Right lobe of liver (tissue), 6 donors: Measurements from ENCODE around the gene RHOC. TPM values are rescaled to one million over a fixed set of nuclear protein-coding genes. Genes with fewer than 3 reads are reported as not detected.
A peak's percentile ranks its signal among the peaks of the same experiment; 100 is the strongest.

Experiments used
- ATAC-seq, 4 donors: fragments of 200-7000 bp; cut with Tn5 transposase; one replicate each; pipeline ENCODE4 v1.9.1; 2020; ENCODE audit warnings: mild to moderate bottlenecking in 4 of 4, moderate library complexity in 4 of 4
- DNase-seq, 3 donors: peaks; one replicate each; pipeline ENCODE4 v3.0.0-alpha.2; 2020
- H3K27ac ChIP-seq, 3 donors: fragments of 200-600 bp; one replicate each; pipeline ENCODE4 v1.8.0; 2022
- H3K27me3 ChIP-seq, 2 donors: fragments of 200-600 bp; one replicate each; pipeline ENCODE4 v1.8.0; 2022
- H3K36me3 ChIP-seq, 4 donors: fragments of 200-600 bp; sonication (generic) in 1 of 4; one replicate each; pipeline versions ENCODE4 v1.5.1 to v1.8.0; 2017 to 2022; ENCODE audit warnings: control low read depth in 1 of 4
- H3K4me1 ChIP-seq, 4 donors: fragments of 200-600 bp; sonication (generic) in 1 of 4; one replicate each; pipeline versions ENCODE4 v1.5.1 to v1.8.0; 2017 to 2022; ENCODE audit warnings: control low read depth in 1 of 4
- H3K4me3 ChIP-seq, 3 donors: fragments of 200-600 bp; one replicate each; pipeline ENCODE4 v1.8.0; 2022
- H3K9me3 ChIP-seq, 4 donors: fragments of 200-600 bp; sonication (generic) in 1 of 4; one replicate each; pipeline versions ENCODE4 v1.5.1 to v1.8.0; 2017 to 2022; ENCODE audit warnings: control low read depth in 1 of 4
- POLR2A ChIP-seq: fragments of 450-650 bp; IDR thresholded peaks from one replicate; pipeline ENCODE4 v1.6.1; 2017; ENCODE audit warnings: antibody characterized with exemption, mild to moderate bottlenecking
- WGBS: methylation state at CpG from one replicate; pipeline ENCODE4 v1.1.6; 2018; ENCODE audit warnings: low coverage, low lambda C conversion rate; ENCODE audit not compliant: insufficient coverage; ENCODE audit errors: missing lambda C conversion rate; 5-methylcytosine and 5-hydroxymethylcytosine counted together
- intact Hi-C, 2 donors: fragments of 100-400 bp; cut with DNase I; formaldehyde crosslinking; loops; one replicate each; pipeline versions ENCODE4 v1.11.2 to v1.14.1; 2022
- total RNA-seq, 6 experiments: library from RNA; depleted of rRNA in 2 of 6; stranded (reverse); fragments of >200 nt in 2 of 6; fragmentation: NEBNext Ultra II Directional in 3 of 6; extraction: Animal tissue kit (Norgen Biotek cat#: 25700) in 3 of 6; gene quantifications; one replicate each; pipeline versions ENCODE4 v1.1.0 to v1.2.4, GENCODE V29; 2016 to 2023
- TF ChIP-seq, protein P1 (sequence below), 4 donors: fragments of 200-600 bp in 3 of 4; fragments of 450-650 bp in 1 of 4; IDR thresholded peaks; one replicate each; pipeline versions ENCODE4 v1.5.1 to v1.8.0; 2016 to 2022; ENCODE audit warnings: antibody characterized with exemption in 4 of 4, mild to moderate bottlenecking in 2 of 4
- donor health status: DM: no; HTN: yes; CAD: no.
- donor health status: DM: no; HTN: no; CAD: no.
- donor health status: DM: no; HTN: no; CAD: no.
- donor health status: DM: no; HTN: yes; CAD: no.
- donor health status: DM: no; HTN: yes; CAD: no.

RHOC gene
- total RNA-seq, 6 experiments from 2014 or later: 47.9 to 207 (median 107) TPM

DNA sequence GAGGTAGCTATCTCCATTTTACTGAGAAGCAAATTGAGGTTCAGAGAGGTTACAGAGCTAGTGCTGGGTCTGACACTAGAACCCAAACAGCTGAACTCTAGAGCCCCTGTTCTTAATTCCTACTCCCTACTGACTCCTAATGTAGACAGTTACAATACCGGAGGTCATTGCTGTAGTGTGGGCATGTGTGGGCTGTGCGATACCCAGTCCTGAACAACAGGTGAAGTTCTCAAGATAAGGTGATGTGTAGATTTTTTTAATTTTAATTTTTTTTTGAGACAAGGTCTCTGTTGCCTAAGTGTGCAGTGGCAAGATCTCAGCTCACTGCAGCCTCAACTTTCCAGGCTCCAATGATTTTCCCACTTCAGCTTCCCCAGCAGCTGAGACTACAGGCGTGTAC is 1.6 kb upstream of the RHOC start:
- intact Hi-C loops: loop anchor here in 1 of 2 donors (10.0 kb wide), 2 partner anchors 84 to 204 kb away; partner anchors contain the start of gene WNT2B
- H3K27ac ChIP-seq: no peak overlapping the region
- H3K9me3 ChIP-seq: no peaks in the 10 kb centered on the region
- peaks cover 0 to 26% (median 8%) of the 10 kb centered on the region in 4 donors for H3K4me1 ChIP-seq
- H3K27me3 ChIP-seq: no peaks in the 10 kb centered on the region
- no peaks in the 10 kb centered on the region for H3K36me3 ChIP-seq
- ATAC-seq (no peak), DNase-seq (no peak)
- H3K4me3 ChIP-seq: no peak overlapping the region
- WGBS: 91% methylated on average over 3 of the region's 3 CpGs
- no peak for TF ChIP-seq POLR2A
- TF ChIP-seq, protein P1, sequence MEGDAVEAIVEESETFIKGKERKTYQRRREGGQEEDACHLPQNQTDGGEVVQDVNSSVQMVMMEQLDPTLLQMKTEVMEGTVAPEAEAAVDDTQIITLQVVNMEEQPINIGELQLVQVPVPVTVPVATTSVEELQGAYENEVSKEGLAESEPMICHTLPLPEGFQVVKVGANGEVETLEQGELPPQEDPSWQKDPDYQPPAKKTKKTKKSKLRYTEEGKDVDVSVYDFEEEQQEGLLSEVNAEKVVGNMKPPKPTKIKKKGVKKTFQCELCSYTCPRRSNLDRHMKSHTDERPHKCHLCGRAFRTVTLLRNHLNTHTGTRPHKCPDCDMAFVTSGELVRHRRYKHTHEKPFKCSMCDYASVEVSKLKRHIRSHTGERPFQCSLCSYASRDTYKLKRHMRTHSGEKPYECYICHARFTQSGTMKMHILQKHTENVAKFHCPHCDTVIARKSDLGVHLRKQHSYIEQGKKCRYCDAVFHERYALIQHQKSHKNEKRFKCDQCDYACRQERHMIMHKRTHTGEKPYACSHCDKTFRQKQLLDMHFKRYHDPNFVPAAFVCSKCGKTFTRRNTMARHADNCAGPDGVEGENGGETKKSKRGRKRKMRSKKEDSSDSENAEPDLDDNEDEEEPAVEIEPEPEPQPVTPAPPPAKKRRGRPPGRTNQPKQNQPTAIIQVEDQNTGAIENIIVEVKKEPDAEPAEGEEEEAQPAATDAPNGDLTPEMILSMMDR (IDR thresholded peaks at IDR 0.05): no peak

- 65% methylated on average over 6 of the region's 6 CpGs for WGBS
- TF ChIP-seq, protein P1 (IDR thresholded peaks at IDR 0.05): no peak
- TF ChIP-seq POLR2A: no peak
- H3K27me3 ChIP-seq: no peaks in the 10 kb centered on the region
- H3K36me3 ChIP-seq: no peaks in the 10 kb centered on the region
- intact Hi-C loops: loop anchor here in 1 of 2 donors (10.0 kb wide), 2 partner anchors 83 to 203 kb away; partner anchors contain the start of gene WNT2B
- no peak overlapping the region for H3K27ac ChIP-seq
- ATAC-seq (no peak), DNase-seq (no peak)
- no peaks in the 10 kb centered on the region for H3K9me3 ChIP-seq
- peaks cover 0 to 27% (median 8%) of the 10 kb centered on the region in 4 donors for H3K4me1 ChIP-seq
- H3K4me3 ChIP-seq: no peak overlapping the region
Measured at GRCh38 chr1:112708002-112708448, 1.1 kb upstream of the RHOC start.

- WGBS: 0% methylated on average over 2 of the region's 42 CpGs
- H3K9me3 ChIP-seq: no peaks in the 10 kb centered on the region
- peak; percentile 72 to 88 (median 84) for ATAC-seq
- DNase-seq: peak; percentile 89 to 92 (median 90)
- peak overlapping the region; percentile 85 to 99 (median 99) for H3K4me3 ChIP-seq
- H3K4me1 ChIP-seq: peaks cover 0 to 27% (median 8%) of the 10 kb centered on the region in 4 donors
- H3K36me3 ChIP-seq: peaks cover 0 to 5% (median 0%) of the 10 kb centered on the region in 4 donors
- H3K27me3 ChIP-seq: no peaks in the 10 kb centered on the region
- TF ChIP-seq, protein P1 (IDR thresholded peaks at IDR 0.05): peak; percentile 90 to 96 (median 93)
- TF ChIP-seq POLR2A: peak; percentile 16
- H3K27ac ChIP-seq: peak overlapping the region; percentile 44 to 97 (median 89)
- intact Hi-C loops: loop anchor here in 1 of 2 donors (10.0 kb wide), 2 partner anchors 83 to 203 kb away; partner anchors contain the start of gene WNT2B
Measured at GRCh38 chr1:112707221-112708001, 484 bp upstream of the RHOC start.

GRCh38 chr1:112704934-112705627 is 1.8 kb downstream of the RHOC start:
- peak overlapping the region; percentile 59 to 92 (median 75) for H3K27ac ChIP-seq
- no peaks in the 10 kb centered on the region for H3K27me3 ChIP-seq
- 10% methylated on average over 9 of the region's 13 CpGs for WGBS
- peaks cover 0 to 44% (median 21%) of the 10 kb centered on the region in 4 donors for H3K4me1 ChIP-seq
- peak overlapping the region; percentile 40 to 51 (median 48) for H3K4me3 ChIP-seq
- no peaks in the 10 kb centered on the region for H3K9me3 ChIP-seq
- ATAC-seq (peak; percentile 42 to 64 (median 54)), DNase-seq (peak; percentile 74 to 85 (median 78))
- TF ChIP-seq, protein P1 (IDR thresholded peaks at IDR 0.05): no peak
- TF ChIP-seq POLR2A: peak; percentile 84
- H3K36me3 ChIP-seq: peaks cover 0 to 16% (median 0%) of the 10 kb centered on the region in 4 donors
- intact Hi-C loops: loop anchor here in 1 of 2 donors (10.0 kb wide), 2 partner anchors 80 to 200 kb away; partner anchors contain the start of gene WNT2B
